H9 (cell line): ENCODE data around the gene CEP83. TPM values are rescaled to one million over a fixed set of nuclear protein-coding genes. Genes with fewer than 3 reads are reported as not detected.

ENCODE experiments used
- DNase-seq: peaks from one replicate; pipeline ENCODE4 v3.0.0-alpha.2; 2017
- H2AFZ ChIP-seq: one replicate; pipeline ENCODE4 v1.6.1; 2013; ENCODE audit warnings: mild to moderate bottlenecking, low read length, control low read depth, moderate library complexity
- H2AK5ac ChIP-seq: 2 replicates; pipeline ENCODE4 v1.6.1; 2013; ENCODE audit warnings: low read length, control low read depth, mixed read lengths; ENCODE audit not compliant: insufficient read length
- H2BK120ac ChIP-seq: one replicate; pipeline ENCODE4 v1.6.1; 2013; ENCODE audit warnings: low read depth, mild to moderate bottlenecking, low read length, control low read depth, inconsistent platforms; ENCODE audit not compliant: poor library complexity, severe bottlenecking
- H2BK12ac ChIP-seq: 2 replicates; pipeline ENCODE4 v1.6.1; 2013; ENCODE audit warnings: low read length, control low read depth, mixed read lengths, low read depth; ENCODE audit not compliant: insufficient read length
- H2BK15ac ChIP-seq: 2 replicates; pipeline ENCODE4 v1.6.1; 2013; ENCODE audit warnings: low read depth, low read length, control low read depth
- H2BK20ac ChIP-seq: one replicate; pipeline ENCODE4 v1.6.1; 2013; ENCODE audit warnings: low read depth, mild to moderate bottlenecking, low read length, control low read depth, inconsistent platforms; ENCODE audit not compliant: poor library complexity, severe bottlenecking
- H2BK5ac ChIP-seq: 2 replicates; pipeline ENCODE4 v1.6.1; 2013; ENCODE audit warnings: low read length, control low read depth, mixed read lengths; ENCODE audit not compliant: insufficient read length
- H3K14ac ChIP-seq: 2 replicates; pipeline ENCODE4 v1.6.1; 2013; ENCODE audit warnings: low read length, control low read depth; ENCODE audit not compliant: insufficient read depth
- H3K18ac ChIP-seq: 2 replicates; pipeline ENCODE4 v1.6.1; 2013; ENCODE audit warnings: low read depth, mild to moderate bottlenecking, mixed read lengths, low read length, control low read depth; ENCODE audit not compliant: insufficient read length
- H3K23ac ChIP-seq: 2 replicates; pipeline ENCODE4 v1.6.1; 2013; ENCODE audit warnings: low read length, control low read depth, mixed read lengths, low read depth; ENCODE audit not compliant: insufficient read length
- H3K23me2 ChIP-seq: 2 replicates; pipeline ENCODE4 v1.6.1; 2013; ENCODE audit warnings: low read depth, mild to moderate bottlenecking, mixed read lengths, low read length, control low read depth; ENCODE audit not compliant: insufficient read length, poor library complexity, severe bottlenecking
- H3K27ac ChIP-seq: 2 replicates; pipeline ENCODE4 v1.5.1; 2013; ENCODE audit warnings: low read length, control low read depth, mixed read lengths, low read depth; ENCODE audit not compliant: insufficient read length
- H3K27me3 ChIP-seq: 2 replicates; pipeline ENCODE4 v1.6.1; 2013; ENCODE audit warnings: low read length, control low read depth, inconsistent platforms; ENCODE audit not compliant: insufficient read depth
- H3K4ac ChIP-seq: 2 replicates; pipeline ENCODE4 v1.6.1; 2013; ENCODE audit warnings: low read depth, mild to moderate bottlenecking, control low read depth, inconsistent platforms, low read length, moderate library complexity
- H3K4me1 ChIP-seq: 2 replicates; pipeline ENCODE4 v1.6.1; 2013; ENCODE audit warnings: low read length, control low read depth, inconsistent platforms; ENCODE audit not compliant: insufficient read depth
- H3K4me2 ChIP-seq: 2 replicates; pipeline ENCODE4 v1.6.1; 2013; ENCODE audit warnings: low read length, control low read depth, mixed read lengths; ENCODE audit not compliant: insufficient read length, insufficient read depth
- H3K56ac ChIP-seq: 2 replicates; pipeline ENCODE4 v1.6.1; 2013; ENCODE audit warnings: low read depth, mild to moderate bottlenecking, mixed read lengths, low read length, control low read depth; ENCODE audit not compliant: insufficient read length
- H3K79me1 ChIP-seq: 2 replicates; pipeline ENCODE4 v1.6.1; 2013; ENCODE audit warnings: low read depth, mild to moderate bottlenecking, moderate library complexity, low read length, control low read depth, inconsistent platforms; ENCODE audit not compliant: insufficient read depth, poor library complexity, severe bottlenecking
- H3K79me2 ChIP-seq: 2 replicates; pipeline ENCODE4 v1.6.1; 2013; ENCODE audit warnings: low read length, control low read depth, inconsistent platforms; ENCODE audit not compliant: insufficient read depth
- H3K9ac ChIP-seq: 2 replicates; pipeline ENCODE4 v1.6.1; 2013; ENCODE audit warnings: low read length, control low read depth, mixed read lengths; ENCODE audit not compliant: insufficient read length; ENCODE audit errors: extremely low read depth
- H3K9me3 ChIP-seq: one replicate; pipeline ENCODE4 v1.6.1; 2013; ENCODE audit warnings: low read depth, low read length, inconsistent platforms; ENCODE audit not compliant: control insufficient read depth
- H3T11ph ChIP-seq: one replicate; pipeline ENCODE4 v1.6.1; 2013; ENCODE audit warnings: mild to moderate bottlenecking, low read length, control low read depth, inconsistent platforms
- H4K20me1 ChIP-seq: one replicate; pipeline ENCODE4 v1.6.1; 2013; ENCODE audit not compliant: control insufficient read depth, insufficient read length, insufficient read depth
- H4K5ac ChIP-seq: 2 replicates; pipeline ENCODE4 v1.6.1; 2013; ENCODE audit warnings: low read depth, mild to moderate bottlenecking, mixed read lengths, low read length, control low read depth; ENCODE audit not compliant: insufficient read length
- H4K8ac ChIP-seq: replicated peaks from 2 replicates; pipeline ENCODE4 v1.6.1; 2013; ENCODE audit warnings: low read length, control low read depth, mixed read lengths, low read depth; ENCODE audit not compliant: insufficient read length
- H4K91ac ChIP-seq: 2 replicates; pipeline ENCODE4 v1.6.1; 2013; ENCODE audit warnings: low read depth, mild to moderate bottlenecking, moderate library complexity, mixed read lengths, low read length, control low read depth; ENCODE audit not compliant: insufficient read length
- H3K27ac Mint-ChIP-seq, 3 experiments: 2 replicates in 2 of 3; 3 replicates in 1 of 3; pipeline ENCODE4 v1.8.0; 2020 to 2021; ENCODE audit warnings: mixed read lengths in 3 of 3, mild to moderate bottlenecking in 1 of 3, moderate library complexity in 1 of 3
- H3K27me3 Mint-ChIP-seq: 2 replicates; pipeline ENCODE4 v1.8.0; 2021; ENCODE audit warnings: low read depth, mild to moderate bottlenecking, moderate library complexity, mixed read lengths
- H3K36me3 Mint-ChIP-seq, 3 experiments: 2 replicates in 2 of 3; 3 replicates in 1 of 3; pipeline ENCODE4 v1.8.0; 2020 to 2021; ENCODE audit warnings: low read depth in 3 of 3, mixed read lengths in 3 of 3; ENCODE audit not compliant: insufficient read depth in 1 of 3
- H3K4me1 Mint-ChIP-seq, 2 experiments: 2 replicates each; pipeline ENCODE4 v1.8.0; 2020; ENCODE audit warnings: mixed read lengths in 2 of 2
- H3K4me3 Mint-ChIP-seq, 2 experiments: 2 replicates in 1 of 2; 3 replicates in 1 of 2; pipeline ENCODE4 v1.8.0; 2020 to 2021; ENCODE audit warnings: mild to moderate bottlenecking in 2 of 2, mixed read lengths in 2 of 2, moderate library complexity in 1 of 2
- H3K9me3 Mint-ChIP-seq, 2 experiments: 2 replicates in 1 of 2; 3 replicates in 1 of 2; pipeline ENCODE4 v1.8.0; 2020; ENCODE audit warnings: mild to moderate bottlenecking in 2 of 2, mixed read lengths in 2 of 2, moderate library complexity in 1 of 2
- CTCF ChIP-seq: fragments of 200-600 bp; sonication (generic); conservative IDR thresholded peaks from 3 replicates; pipeline ENCODE4 v1.8.0; 2021; ENCODE audit warnings: antibody characterized with exemption, mild to moderate bottlenecking
- WGBS: extraction: QIAGEN DNeasy Blood & Tissue Kit; methylation state at CpG from one replicate; pipeline ENCODE4 v1.1.7; 2013; ENCODE audit warnings: missing lambda C conversion rate, low lambda C conversion rate, mixed read lengths; ENCODE audit not compliant: insufficient read length; ENCODE audit errors: extremely low coverage; 5-methylcytosine and 5-hydroxymethylcytosine counted together
- total RNA-seq: library from RNA; stranded (reverse); gene quantifications from 2 replicates; pipeline ENCODE4 v1.2.1, GENCODE V29; 2021

The CEP83 gene
- total RNA-seq, 1 experiment from 2014 or later: 26.5 TPM

GRCh38 chr12:94498698-94499097 lies 39.0 kb upstream of the CEP83 start:
- Histone ChIP-seq H3K79me2 (no peaks in the 10 kb centered on the region), H2BK20ac (no peak overlapping the region), H4K91ac (no peak overlapping the region), H2BK15ac (no peak overlapping the region), H3K23me2 (no peaks in the 10 kb centered on the region), H4K8ac (no peak overlapping the region), H3K9me3 (no peaks in the 10 kb centered on the region), H2BK5ac (no peak overlapping the region), H3K9ac (no peak overlapping the region), H3K4me1 (no peaks in the 10 kb centered on the region), H3K79me1 (no peaks in the 10 kb centered on the region), H2BK12ac (no peak overlapping the region), H3K18ac (no peak overlapping the region), H2BK120ac (no peak overlapping the region), H3K56ac (no peak overlapping the region), H3K14ac (no peak overlapping the region), H3T11ph (no peak overlapping the region), H4K20me1 (no peaks in the 10 kb centered on the region), H3K27me3 (no peaks in the 10 kb centered on the region), H3K27ac (no peak overlapping the region), H4K5ac (no peak overlapping the region), H3K4ac (no peak overlapping the region), H3K23ac (no peak overlapping the region), H2AFZ (no peak overlapping the region), H3K4me2 (no peak overlapping the region), H2AK5ac (no peak overlapping the region)
- no peak for DNase-seq
- H3K27ac Mint-ChIP-seq: no peak overlapping the region; a peak in 1 of 7 replicates
- WGBS: no CpG with 5 or more reads among the region's 3 CpGs
- peaks cover 21 to 31% of the 10 kb centered on the region in 2 experiments for H3K9me3 Mint-ChIP-seq
- TF ChIP-seq CTCF: no peak
- no peaks in the 10 kb centered on the region for H3K4me1 Mint-ChIP-seq
- no peaks in the 10 kb centered on the region; the same call in 1 of the 2 replicates for H3K27me3 Mint-ChIP-seq
- H3K36me3 Mint-ChIP-seq: peaks cover 4 to 26% (median 7%) of the 10 kb centered on the region in 3 experiments; a peak in 5 of 7 replicates
- no peak overlapping the region for H3K4me3 Mint-ChIP-seq
